Endothelial cell of umbilical vein (primary cell): Measurements from ENCODE around the gene ADAMTS12. TPM values are rescaled to one million over a fixed set of nuclear protein-coding genes. Genes with fewer than 3 reads are reported as not detected.

Experiments
- BruUV-seq: library from RNA; stranded (reverse); fragments of 400-500 nt; replicated peaks from 2 replicates; lab custom pipeline; 2021; lab: Mats Ljungman, UMichigan
- CTCF ChIA-PET: fragments of 300-600, 350-600 bp; sonication (Branson Sonifier 250); formaldehyde crosslinking; loops from one replicate; lab custom pipeline; 2021; ENCODE audit warnings: antibody characterized with exemption, inconsistent platforms; lab: Charles Lee
- POLR2A ChIA-PET: fragments of 300-600, 350-600 bp; sonication (Branson Sonifier 250); formaldehyde crosslinking; loops from one replicate; lab custom pipeline; 2021; ENCODE audit warnings: antibody characterized with exemption, inconsistent platforms; lab: Charles Lee
- DNase-seq: peaks from one replicate; pipeline ENCODE4 v3.0.0-alpha.2; 2011; ENCODE audit warnings: low read depth, low spot score
- FAIRE-seq: peaks from 2 replicates; lab custom pipeline; 2011; peaks lifted over from hg19 to GRCh38; lab: Jason Lieb, UNC
- H2AFZ ChIP-seq: 2 replicates; pipeline ENCODE4 v1.6.0; 2012; ENCODE audit warnings: low read depth, low read length, control low read depth, inconsistent platforms
- H3K27ac ChIP-seq: 2 replicates; pipeline ENCODE4 v1.5.1; 2011; ENCODE audit warnings: low read depth, mild to moderate bottlenecking, control low read depth, low read length, moderate library complexity; ENCODE audit not compliant: insufficient read depth
- H3K27me3 ChIP-seq, 2 experiments: 2 replicates each; pipeline versions ENCODE4 v1.6.0 to v1.6.1; 2011; ENCODE audit warnings: low read length in 2 of 2, mixed read lengths in 1 of 2; ENCODE audit not compliant: control insufficient read depth in 2 of 2, insufficient read depth in 2 of 2
- H3K36me3 ChIP-seq, 2 experiments: 2 replicates in 1 of 2; 3 replicates in 1 of 2; pipeline ENCODE4 v1.5.1; 2011; ENCODE audit warnings: low read length in 2 of 2, mild to moderate bottlenecking in 1 of 2, moderate library complexity in 1 of 2; ENCODE audit not compliant: control insufficient read depth in 2 of 2, insufficient read depth in 2 of 2; ENCODE audit errors: extremely low read depth in 1 of 2
- H3K4me1 ChIP-seq: 3 replicates; pipeline ENCODE4 v1.5.1; 2011; ENCODE audit warnings: mild to moderate bottlenecking, low read length; ENCODE audit not compliant: control insufficient read depth, insufficient read depth; ENCODE audit errors: extremely low read depth
- H3K4me2 ChIP-seq: 2 replicates; pipeline ENCODE4 v1.6.1; 2011; ENCODE audit warnings: low read length, control low read depth, mixed read lengths; ENCODE audit not compliant: insufficient read depth
- H3K4me3 ChIP-seq, 3 experiments: fragments of 200-600 bp in 1 of 3; sonication (generic), shearing (Covaris generic) in 1 of 3; replicated peaks in 1 of 3; 2 replicates each; pipeline ENCODE4 v1.5.1; 2011 to 2016; ENCODE audit warnings: control low read depth in 3 of 3, low read length in 3 of 3, mild to moderate bottlenecking in 2 of 3, inconsistent platforms in 1 of 3, low read depth in 1 of 3, moderate library complexity in 1 of 3; ENCODE audit not compliant: insufficient read depth in 1 of 3
- H3K79me2 ChIP-seq: 2 replicates; pipeline ENCODE4 v1.6.0; 2012; ENCODE audit warnings: low read length, inconsistent platforms; ENCODE audit not compliant: control insufficient read depth, insufficient read depth
- H3K9ac ChIP-seq: replicated peaks from 2 replicates; pipeline ENCODE3; 2011; ENCODE audit warnings: low read length, control low read depth; ENCODE audit not compliant: insufficient read depth; ENCODE audit errors: extremely low read depth
- H3K9me1 ChIP-seq: replicated peaks from 3 replicates; pipeline ENCODE4 v1.6.0; 2011; ENCODE audit warnings: mild to moderate bottlenecking, low read length; ENCODE audit not compliant: control insufficient read depth, insufficient read depth; ENCODE audit errors: extremely low read depth
- H3K9me3 ChIP-seq: replicated peaks from 2 replicates; pipeline ENCODE4 v1.5.1; 2012; ENCODE audit warnings: low read length, inconsistent platforms; ENCODE audit not compliant: control insufficient read depth, insufficient read depth
- H4K20me1 ChIP-seq: replicated peaks from 2 replicates; pipeline ENCODE3; 2011; ENCODE audit warnings: mild to moderate bottlenecking, low read length; ENCODE audit not compliant: control insufficient read depth, insufficient read depth; ENCODE audit errors: extremely low read depth
- EZH2 ChIP-seq: IDR thresholded peaks from 2 replicates; pipeline ENCODE4 v1.6.1; 2012; ENCODE audit warnings: borderline replicate concordance, low read depth, mild to moderate bottlenecking, moderate library complexity, low read length, inconsistent platforms; ENCODE audit not compliant: severe bottlenecking
- FOS ChIP-seq: IDR thresholded peaks from 2 replicates; pipeline ENCODE4 v1.6.1; 2011; ENCODE audit warnings: mild to moderate bottlenecking, low read length, moderate library complexity, borderline replicate concordance; ENCODE audit not compliant: insufficient read depth
- dilution Hi-C: fragments of 300-500 bp; cut with MboI; formaldehyde crosslinking; loops from one replicate; pipeline ENCODE4 v1.15.0; 2019; ENCODE audit warnings: low sequenced_read_pairs; ENCODE audit not compliant: extremely low pct_ligation_motif_present
- intact Hi-C: fragments of 100-400 bp; cut with micrococcal nuclease; formaldehyde crosslinking; loops from one replicate; pipeline ENCODE4 v1.10.0; 2022
- polyA plus RNA-seq, 4 experiments: library from polyadenylated mRNA; depleted of rRNA in 3 of 4; stranded (reverse) in 3 of 4; unstranded in 1 of 4; fragments of >200 nt; gene quantifications; 2 replicates each; pipeline versions ENCODE4 v1.2.1 to v1.2.3, GENCODE V29; 2011 to 2012; ENCODE audit warnings: missing spikeins in 1 of 4
- total RNA-seq: library from RNA; stranded (reverse); gene quantifications from 2 replicates; pipeline ENCODE4 v1.2.3, GENCODE V29; 2021
- TF ChIP-seq, protein P1 (sequence below), 2 donors: IDR thresholded peaks; 1 replicate in 1 of 2; 2 replicates in 1 of 2; pipeline ENCODE4 v1.5.1; 2011; ENCODE audit warnings: low read length in 2 of 2, mild to moderate bottlenecking in 2 of 2, moderate library complexity in 2 of 2, control low read depth in 1 of 2, inconsistent platforms in 1 of 2, low read depth in 1 of 2; ENCODE audit not compliant: insufficient read depth in 1 of 2; ENCODE audit errors: extremely low read depth in 1 of 2

Gene ADAMTS12
- total and polyA plus RNA-seq, 2 donors (not counting 3 experiments of a cell fraction or from before 2014, with no cell fraction given): 0.88 TPM; not detected in 1

GRCh38 chr5:33824516-33825195 is 67.1 kb downstream of the ADAMTS12 start:
- no TSS peak for BruUV-seq
- Histone ChIP-seq H3K36me3 (no peaks in the 10 kb centered on the region), H2AFZ (no peak overlapping the region), H3K9me3 (no peaks in the 10 kb centered on the region), H3K9ac (no peak overlapping the region), H3K27me3 (no peaks in the 10 kb centered on the region), H3K27ac (no peak overlapping the region), H3K4me1 (peaks cover 14% of the 10 kb centered on the region), H3K4me2 (no peak overlapping the region), H3K9me1 (no peaks in the 10 kb centered on the region), H3K79me2 (no peaks in the 10 kb centered on the region), H4K20me1 (no peaks in the 10 kb centered on the region), H3K4me3 (no peak overlapping the region)
- FAIRE-seq: no peak
- intact Hi-C loops: no loop called here
- DNase-seq: no peak
- ChIA-PET POLR2A (interaction anchor here (1.0 kb wide), 1 partner anchor 19 kb away, joined by 3 read pairs; no protein-coding TSS in a partner anchor), CTCF (no interaction called here)
- TF ChIP-seq FOS: no peak
- TF ChIP-seq, protein P1, sequence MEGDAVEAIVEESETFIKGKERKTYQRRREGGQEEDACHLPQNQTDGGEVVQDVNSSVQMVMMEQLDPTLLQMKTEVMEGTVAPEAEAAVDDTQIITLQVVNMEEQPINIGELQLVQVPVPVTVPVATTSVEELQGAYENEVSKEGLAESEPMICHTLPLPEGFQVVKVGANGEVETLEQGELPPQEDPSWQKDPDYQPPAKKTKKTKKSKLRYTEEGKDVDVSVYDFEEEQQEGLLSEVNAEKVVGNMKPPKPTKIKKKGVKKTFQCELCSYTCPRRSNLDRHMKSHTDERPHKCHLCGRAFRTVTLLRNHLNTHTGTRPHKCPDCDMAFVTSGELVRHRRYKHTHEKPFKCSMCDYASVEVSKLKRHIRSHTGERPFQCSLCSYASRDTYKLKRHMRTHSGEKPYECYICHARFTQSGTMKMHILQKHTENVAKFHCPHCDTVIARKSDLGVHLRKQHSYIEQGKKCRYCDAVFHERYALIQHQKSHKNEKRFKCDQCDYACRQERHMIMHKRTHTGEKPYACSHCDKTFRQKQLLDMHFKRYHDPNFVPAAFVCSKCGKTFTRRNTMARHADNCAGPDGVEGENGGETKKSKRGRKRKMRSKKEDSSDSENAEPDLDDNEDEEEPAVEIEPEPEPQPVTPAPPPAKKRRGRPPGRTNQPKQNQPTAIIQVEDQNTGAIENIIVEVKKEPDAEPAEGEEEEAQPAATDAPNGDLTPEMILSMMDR (IDR thresholded peaks at IDR 0.05; ENCODE audit: extremely low read depth in 1 of 2, insufficient read depth in 1 of 2, low read depth in 1 of 2, low read length in 2 of 2): no peak
- dilution Hi-C loops: no loop called here

DNA sequence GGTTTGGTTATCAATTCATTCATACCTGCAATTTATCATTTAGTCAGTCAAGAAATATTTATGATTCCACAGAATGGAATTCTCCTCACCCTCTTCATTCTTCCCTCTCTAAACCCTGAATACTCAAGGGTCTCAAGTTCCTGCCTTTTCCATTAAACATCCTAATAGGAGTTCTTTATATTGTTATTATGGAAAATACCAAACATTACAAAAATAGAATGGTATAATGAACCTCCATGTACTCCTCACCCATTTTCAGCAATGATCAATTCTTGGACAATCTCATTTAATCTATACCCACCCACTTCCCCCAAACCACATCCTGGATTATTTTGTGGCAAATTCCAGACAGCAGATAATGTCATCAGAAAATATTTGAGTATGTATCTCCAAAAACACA is 74.5 kb downstream of the ADAMTS12 start:
- CTCF ChIA-PET: interaction anchor here (1.1 to 1.2 kb wide), 2 partner anchors 35 to 118 kb away, joined by 3 to 7 read pairs; no protein-coding TSS in a partner anchor
- Histone ChIP-seq H3K4me3 (no peak overlapping the region), H3K9me3 (no peaks in the 10 kb centered on the region), H4K20me1 (no peaks in the 10 kb centered on the region), H2AFZ (peak overlapping the region; percentile 46), H3K9me1 (no peaks in the 10 kb centered on the region), H3K4me2 (peak overlapping the region; percentile 77), H3K9ac (peak overlapping the region; percentile 76), H3K4me1 (peaks cover 23% of the 10 kb centered on the region), H3K27me3 (no peaks in the 10 kb centered on the region), H3K79me2 (no peaks in the 10 kb centered on the region), H3K36me3 (no peaks in the 10 kb centered on the region), H3K27ac (peak overlapping the region; percentile 97)
- intact Hi-C loops: loop anchor here (1.0 kb wide), 1 partner anchor 10 kb away; no protein-coding TSS in a partner anchor
- no TSS peak for BruUV-seq
- dilution Hi-C loops: no loop called here
- POLR2A ChIA-PET: no interaction called here
- FAIRE-seq: no peak
- TF ChIP-seq EZH2 (no peak), FOS (peak; percentile 2)
- TF ChIP-seq, protein P1 (IDR thresholded peaks at IDR 0.05; ENCODE audit: extremely low read depth in 1 of 2, insufficient read depth in 1 of 2, low read depth in 1 of 2, low read length in 2 of 2): no peak
- no peak for DNase-seq
